H9 (cell line): ENCODE measurements around the gene POLR1D. TPM values are rescaled to one million over a fixed set of nuclear protein-coding genes. Genes with fewer than 3 reads are reported as not detected.

Source experiments
- DNase-seq: peaks from one replicate; pipeline ENCODE4 v3.0.0-alpha.2; 2017
- H2AFZ ChIP-seq: one replicate; pipeline ENCODE4 v1.6.1; 2013; ENCODE audit warnings: mild to moderate bottlenecking, low read length, control low read depth, moderate library complexity
- H2AK5ac ChIP-seq: 2 replicates; pipeline ENCODE4 v1.6.1; 2013; ENCODE audit warnings: low read length, control low read depth, mixed read lengths; ENCODE audit not compliant: insufficient read length
- H2BK120ac ChIP-seq: one replicate; pipeline ENCODE4 v1.6.1; 2013; ENCODE audit warnings: low read depth, mild to moderate bottlenecking, low read length, control low read depth, inconsistent platforms; ENCODE audit not compliant: poor library complexity, severe bottlenecking
- H2BK12ac ChIP-seq: 2 replicates; pipeline ENCODE4 v1.6.1; 2013; ENCODE audit warnings: low read length, control low read depth, mixed read lengths, low read depth; ENCODE audit not compliant: insufficient read length
- H2BK15ac ChIP-seq: 2 replicates; pipeline ENCODE4 v1.6.1; 2013; ENCODE audit warnings: low read depth, low read length, control low read depth
- H2BK20ac ChIP-seq: one replicate; pipeline ENCODE4 v1.6.1; 2013; ENCODE audit warnings: low read depth, mild to moderate bottlenecking, low read length, control low read depth, inconsistent platforms; ENCODE audit not compliant: poor library complexity, severe bottlenecking
- H2BK5ac ChIP-seq: 2 replicates; pipeline ENCODE4 v1.6.1; 2013; ENCODE audit warnings: low read length, control low read depth, mixed read lengths; ENCODE audit not compliant: insufficient read length
- H3K14ac ChIP-seq: 2 replicates; pipeline ENCODE4 v1.6.1; 2013; ENCODE audit warnings: low read length, control low read depth; ENCODE audit not compliant: insufficient read depth
- H3K18ac ChIP-seq: 2 replicates; pipeline ENCODE4 v1.6.1; 2013; ENCODE audit warnings: low read depth, mild to moderate bottlenecking, mixed read lengths, low read length, control low read depth; ENCODE audit not compliant: insufficient read length
- H3K23ac ChIP-seq: 2 replicates; pipeline ENCODE4 v1.6.1; 2013; ENCODE audit warnings: low read length, control low read depth, mixed read lengths, low read depth; ENCODE audit not compliant: insufficient read length
- H3K23me2 ChIP-seq: 2 replicates; pipeline ENCODE4 v1.6.1; 2013; ENCODE audit warnings: low read depth, mild to moderate bottlenecking, mixed read lengths, low read length, control low read depth; ENCODE audit not compliant: insufficient read length, poor library complexity, severe bottlenecking
- H3K27ac ChIP-seq: 2 replicates; pipeline ENCODE4 v1.5.1; 2013; ENCODE audit warnings: low read length, control low read depth, mixed read lengths, low read depth; ENCODE audit not compliant: insufficient read length
- H3K27me3 ChIP-seq: 2 replicates; pipeline ENCODE4 v1.6.1; 2013; ENCODE audit warnings: low read length, control low read depth, inconsistent platforms; ENCODE audit not compliant: insufficient read depth
- H3K4ac ChIP-seq: 2 replicates; pipeline ENCODE4 v1.6.1; 2013; ENCODE audit warnings: low read depth, mild to moderate bottlenecking, control low read depth, inconsistent platforms, low read length, moderate library complexity
- H3K4me1 ChIP-seq: 2 replicates; pipeline ENCODE4 v1.6.1; 2013; ENCODE audit warnings: low read length, control low read depth, inconsistent platforms; ENCODE audit not compliant: insufficient read depth
- H3K4me2 ChIP-seq: 2 replicates; pipeline ENCODE4 v1.6.1; 2013; ENCODE audit warnings: low read length, control low read depth, mixed read lengths; ENCODE audit not compliant: insufficient read length, insufficient read depth
- H3K56ac ChIP-seq: 2 replicates; pipeline ENCODE4 v1.6.1; 2013; ENCODE audit warnings: low read depth, mild to moderate bottlenecking, mixed read lengths, low read length, control low read depth; ENCODE audit not compliant: insufficient read length
- H3K79me1 ChIP-seq: 2 replicates; pipeline ENCODE4 v1.6.1; 2013; ENCODE audit warnings: low read depth, mild to moderate bottlenecking, moderate library complexity, low read length, control low read depth, inconsistent platforms; ENCODE audit not compliant: insufficient read depth, poor library complexity, severe bottlenecking
- H3K79me2 ChIP-seq: 2 replicates; pipeline ENCODE4 v1.6.1; 2013; ENCODE audit warnings: low read length, control low read depth, inconsistent platforms; ENCODE audit not compliant: insufficient read depth
- H3K9ac ChIP-seq: 2 replicates; pipeline ENCODE4 v1.6.1; 2013; ENCODE audit warnings: low read length, control low read depth, mixed read lengths; ENCODE audit not compliant: insufficient read length; ENCODE audit errors: extremely low read depth
- H3K9me3 ChIP-seq: one replicate; pipeline ENCODE4 v1.6.1; 2013; ENCODE audit warnings: low read depth, low read length, inconsistent platforms; ENCODE audit not compliant: control insufficient read depth
- H3T11ph ChIP-seq: one replicate; pipeline ENCODE4 v1.6.1; 2013; ENCODE audit warnings: mild to moderate bottlenecking, low read length, control low read depth, inconsistent platforms
- H4K20me1 ChIP-seq: one replicate; pipeline ENCODE4 v1.6.1; 2013; ENCODE audit not compliant: control insufficient read depth, insufficient read length, insufficient read depth
- H4K5ac ChIP-seq: 2 replicates; pipeline ENCODE4 v1.6.1; 2013; ENCODE audit warnings: low read depth, mild to moderate bottlenecking, mixed read lengths, low read length, control low read depth; ENCODE audit not compliant: insufficient read length
- H4K8ac ChIP-seq: replicated peaks from 2 replicates; pipeline ENCODE4 v1.6.1; 2013; ENCODE audit warnings: low read length, control low read depth, mixed read lengths, low read depth; ENCODE audit not compliant: insufficient read length
- H4K91ac ChIP-seq: 2 replicates; pipeline ENCODE4 v1.6.1; 2013; ENCODE audit warnings: low read depth, mild to moderate bottlenecking, moderate library complexity, mixed read lengths, low read length, control low read depth; ENCODE audit not compliant: insufficient read length
- H3K27ac Mint-ChIP-seq, 3 experiments: 2 replicates in 2 of 3; 3 replicates in 1 of 3; pipeline ENCODE4 v1.8.0; 2020 to 2021; ENCODE audit warnings: mixed read lengths in 3 of 3, mild to moderate bottlenecking in 1 of 3, moderate library complexity in 1 of 3
- H3K27me3 Mint-ChIP-seq: 2 replicates; pipeline ENCODE4 v1.8.0; 2021; ENCODE audit warnings: low read depth, mild to moderate bottlenecking, moderate library complexity, mixed read lengths
- H3K36me3 Mint-ChIP-seq, 3 experiments: 2 replicates in 2 of 3; 3 replicates in 1 of 3; pipeline ENCODE4 v1.8.0; 2020 to 2021; ENCODE audit warnings: low read depth in 3 of 3, mixed read lengths in 3 of 3; ENCODE audit not compliant: insufficient read depth in 1 of 3
- H3K4me1 Mint-ChIP-seq, 2 experiments: 2 replicates each; pipeline ENCODE4 v1.8.0; 2020; ENCODE audit warnings: mixed read lengths in 2 of 2
- H3K4me3 Mint-ChIP-seq, 2 experiments: 2 replicates in 1 of 2; 3 replicates in 1 of 2; pipeline ENCODE4 v1.8.0; 2020 to 2021; ENCODE audit warnings: mild to moderate bottlenecking in 2 of 2, mixed read lengths in 2 of 2, moderate library complexity in 1 of 2
- H3K9me3 Mint-ChIP-seq, 2 experiments: 2 replicates in 1 of 2; 3 replicates in 1 of 2; pipeline ENCODE4 v1.8.0; 2020; ENCODE audit warnings: mild to moderate bottlenecking in 2 of 2, mixed read lengths in 2 of 2, moderate library complexity in 1 of 2
- CTCF ChIP-seq: fragments of 200-600 bp; sonication (generic); conservative IDR thresholded peaks from 3 replicates; pipeline ENCODE4 v1.8.0; 2021; ENCODE audit warnings: antibody characterized with exemption, mild to moderate bottlenecking
- WGBS: extraction: QIAGEN DNeasy Blood & Tissue Kit; methylation state at CpG from one replicate; pipeline ENCODE4 v1.1.7; 2013; ENCODE audit warnings: missing lambda C conversion rate, low lambda C conversion rate, mixed read lengths; ENCODE audit not compliant: insufficient read length; ENCODE audit errors: extremely low coverage; 5-methylcytosine and 5-hydroxymethylcytosine counted together
- total RNA-seq: library from RNA; stranded (reverse); gene quantifications from 2 replicates; pipeline ENCODE4 v1.2.1, GENCODE V29; 2021

The POLR1D gene
- total RNA-seq, 1 experiment from 2014 or later = 167 TPM

- Histone ChIP-seq H3K56ac (no peak overlapping the region), H3K14ac (no peak overlapping the region), H3K9ac (no peak overlapping the region), H3K27me3 (no peaks in the 10 kb centered on the region), H3K18ac (no peak overlapping the region), H3K4me1 (no peaks in the 10 kb centered on the region), H2AFZ (no peak overlapping the region), H3K79me2 (no peaks in the 10 kb centered on the region), H4K91ac (no peak overlapping the region), H3K4me2 (no peak overlapping the region), H3K27ac (no peak overlapping the region), H2BK5ac (no peak overlapping the region), H4K5ac (no peak overlapping the region), H3K9me3 (no peaks in the 10 kb centered on the region), H3T11ph (no peak overlapping the region), H3K79me1 (no peaks in the 10 kb centered on the region), H4K8ac (no peak overlapping the region), H2BK12ac (no peak overlapping the region), H3K23me2 (no peaks in the 10 kb centered on the region), H4K20me1 (no peaks in the 10 kb centered on the region), H2BK120ac (no peak overlapping the region), H2AK5ac (no peak overlapping the region), H3K23ac (no peak overlapping the region), H3K4ac (no peak overlapping the region), H2BK15ac (no peak overlapping the region), H2BK20ac (no peak overlapping the region)
- H3K4me1 Mint-ChIP-seq = peaks cover 11 to 12% of the 10 kb centered on the region in 2 experiments
- no peak overlapping the region for H3K27ac Mint-ChIP-seq
- DNase-seq = no peak
- no peak overlapping the region for H3K4me3 Mint-ChIP-seq
- TF ChIP-seq CTCF = no peak
- no peaks in the 10 kb centered on the region for H3K9me3 Mint-ChIP-seq
- peaks cover 0 to 12% (median 1%) of the 10 kb centered on the region in 3 experiments; a peak in 3 of 7 replicates for H3K36me3 Mint-ChIP-seq
- no peaks in the 10 kb centered on the region for H3K27me3 Mint-ChIP-seq
- no CpG with 5 or more reads among the region's 3 CpGs for WGBS
Measured at GRCh38 chr13:27634791-27635190, 13.1 kb downstream of the POLR1D start.
